Smooth muscle cell (in vitro differentiated cells): ENCODE measurements around the gene ADD2. TPM values are rescaled to one million over a fixed set of nuclear protein-coding genes. Genes with fewer than 3 reads are reported as not detected.

Experiments
- DNase-seq: peaks from one replicate; lab custom pipeline; 2025; ENCODE audit not compliant: unreplicated experiment; lab: John Stamatoyannopoulos, UW
- H2AFZ ChIP-seq: fragments of 200-600 bp; sonication (generic); 2 replicates; pipeline ENCODE4 v1.6.0; 2016; ENCODE audit warnings: antibody characterized with exemption, low read depth, mild to moderate bottlenecking
- H3F3A ChIP-seq: fragments of 200-600 bp; sonication (generic); 2 replicates; pipeline ENCODE4 v1.6.0; 2017; ENCODE audit warnings: antibody characterized with exemption, low read depth
- H3K27ac ChIP-seq: fragments of 200-600 bp; sonication (generic); 2 replicates; pipeline ENCODE4 v1.5.1; 2016; ENCODE audit warnings: low read depth, mild to moderate bottlenecking
- H3K27me3 ChIP-seq: fragments of 200-600 bp; sonication (generic); 2 replicates; pipeline ENCODE4 v1.6.1; 2016; ENCODE audit warnings: low read depth, mild to moderate bottlenecking
- H3K36me3 ChIP-seq: fragments of 200-600 bp; sonication (generic); 2 replicates; pipeline ENCODE4 v1.5.1; 2016; ENCODE audit warnings: low read depth
- H3K4me1 ChIP-seq: fragments of 200-600 bp; sonication (generic); 2 replicates; pipeline ENCODE4 v1.5.1; 2016; ENCODE audit warnings: low read depth
- H3K4me2 ChIP-seq: fragments of 200-600 bp; sonication (generic); 2 replicates; pipeline ENCODE4 v1.6.0; 2016; ENCODE audit warnings: mild to moderate bottlenecking
- H3K4me3 ChIP-seq: fragments of 200-600 bp; sonication (generic); 2 replicates; pipeline ENCODE4 v1.5.1; 2016; ENCODE audit warnings: mild to moderate bottlenecking
- H3K79me2 ChIP-seq: fragments of 200-600 bp; sonication (generic); 2 replicates; pipeline ENCODE4 v1.6.0; 2016; ENCODE audit warnings: low read depth, mild to moderate bottlenecking
- H3K9ac ChIP-seq: fragments of 200-600 bp; sonication (generic); 2 replicates; pipeline ENCODE4 v1.6.0; 2016; ENCODE audit warnings: low read depth
- H3K9me3 ChIP-seq: fragments of 200-600 bp; sonication (generic); replicated peaks from 2 replicates; pipeline ENCODE4 v1.5.1; 2016; ENCODE audit warnings: low read depth
- H4K20me1 ChIP-seq: fragments of 200-600 bp; sonication (generic); 2 replicates; pipeline ENCODE4 v1.6.0; 2016; ENCODE audit warnings: low read depth
- CTCF ChIP-seq: fragments of 200-600 bp; sonication (generic); IDR thresholded peaks from 2 replicates; pipeline ENCODE4 v1.5.1; 2017; ENCODE audit warnings: borderline replicate concordance, mild to moderate bottlenecking, antibody characterized with exemption; ENCODE audit not compliant: insufficient read depth, poor library complexity, severe bottlenecking
- WGBS: methylation state at CpG from one replicate; pipeline ENCODE4 v1.1.7; 2016; ENCODE audit warnings: low lambda C conversion rate; 5-methylcytosine and 5-hydroxymethylcytosine counted together
- polyA plus RNA-seq: library from polyadenylated mRNA; unstranded; fragments of >200 nt; fragmentation: Nextera tagmentation; extraction: Ambion mirVana; gene quantifications from 2 replicates; pipeline ENCODE4 v1.2.1, GENCODE V29; 2016
- total RNA-seq: library from RNA; depleted of rRNA; stranded (reverse); fragments of >200 nt; gene quantifications from 2 replicates; pipeline ENCODE4 v1.2.3, GENCODE V29; 2014

The ADD2 gene
- total and polyA plus RNA-seq, 2 experiments from 2014 or later = 4.3 to 7.1 TPM

DNA sequence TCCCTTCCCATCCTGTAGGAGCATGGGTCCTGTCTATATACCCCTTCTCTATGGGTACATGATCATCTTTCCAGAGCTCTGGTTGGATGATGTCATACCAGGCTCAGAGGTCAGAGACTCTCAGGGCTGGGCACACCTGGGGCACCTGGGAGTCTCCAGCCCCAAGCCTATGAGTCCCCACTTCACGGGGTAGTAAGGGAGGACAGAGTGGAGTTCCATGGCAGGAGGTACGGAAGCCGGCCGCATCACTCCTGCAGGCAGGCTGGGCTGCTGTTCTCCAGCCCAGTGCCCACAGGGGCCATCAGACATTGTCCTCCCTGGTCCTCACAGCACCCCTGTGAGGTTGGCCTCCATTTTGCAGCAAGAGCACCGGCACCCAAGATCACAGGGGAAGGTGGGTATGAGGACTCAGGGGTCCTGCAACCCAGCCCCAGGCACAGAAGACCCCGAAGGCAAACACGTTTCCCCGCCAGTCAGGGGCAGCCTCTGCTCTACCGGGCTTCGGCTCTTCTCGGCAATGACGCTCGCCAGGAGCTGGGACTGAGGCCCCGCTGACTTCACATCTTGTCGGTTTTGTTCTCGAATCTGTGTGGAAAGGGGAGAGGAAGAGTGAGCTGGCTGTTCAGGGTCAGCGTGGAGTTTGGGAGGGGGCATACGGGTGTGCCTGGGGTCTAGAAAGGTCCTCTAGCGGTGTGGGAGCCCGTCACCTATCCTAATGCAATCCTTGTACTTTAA lies 91.5 kb downstream of the ADD2 start:
- no peak overlapping the region for H3K27ac ChIP-seq
- no peak for DNase-seq
- no peak overlapping the region for H3K4me3 ChIP-seq
- H3K4me2 ChIP-seq = no peak overlapping the region
- no peaks in the 10 kb centered on the region for H3K9me3 ChIP-seq
- no peak for TF ChIP-seq CTCF
- WGBS = 97% methylated on average over 20 of the region's 20 CpGs
- no peak overlapping the region for H3K9ac ChIP-seq
- no peaks in the 10 kb centered on the region for H3F3A ChIP-seq
- H2AFZ ChIP-seq = no peak overlapping the region
- no peaks in the 10 kb centered on the region for H4K20me1 ChIP-seq
- H3K79me2 ChIP-seq = no peaks in the 10 kb centered on the region
- H3K27me3 ChIP-seq = no peaks in the 10 kb centered on the region
- no peaks in the 10 kb centered on the region for H3K36me3 ChIP-seq
- no peaks in the 10 kb centered on the region for H3K4me1 ChIP-seq

DNA sequence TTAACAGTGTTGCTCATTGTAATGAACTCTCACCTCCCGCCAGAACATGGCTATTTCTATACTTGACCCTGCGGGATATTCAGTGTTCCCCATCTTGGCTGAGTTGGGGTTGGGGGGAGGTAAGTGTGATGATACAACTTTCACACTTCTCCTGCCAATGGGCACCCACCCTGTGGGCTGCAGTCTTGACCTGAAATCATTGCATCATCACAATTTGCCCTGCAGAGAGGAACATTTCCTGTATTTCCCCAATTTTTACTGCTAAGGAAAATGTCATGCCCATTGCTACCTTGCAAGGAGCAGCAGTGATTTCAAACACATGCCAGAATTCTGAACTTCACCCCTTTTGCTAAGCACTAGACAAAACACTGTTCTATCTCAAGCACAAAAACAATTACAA lies 92.1 kb downstream of the ADD2 start:
- 100% methylated on average over 2 of the region's 2 CpGs for WGBS
- no peak for TF ChIP-seq CTCF

GRCh38 chr2:70674636-70675430 lies 93.2 kb downstream of the ADD2 start:
- Histone ChIP-seq H3K79me2 (no peaks in the 10 kb centered on the region), H3K9me3 (no peaks in the 10 kb centered on the region), H3K36me3 (no peaks in the 10 kb centered on the region), H3K4me1 (no peaks in the 10 kb centered on the region), H3F3A (no peaks in the 10 kb centered on the region), H4K20me1 (no peaks in the 10 kb centered on the region), H3K4me3 (no peak overlapping the region), H3K4me2 (no peak overlapping the region), H3K27ac (no peak overlapping the region), H3K27me3 (no peaks in the 10 kb centered on the region), H3K9ac (no peak overlapping the region), H2AFZ (no peak overlapping the region)
- no peak for DNase-seq
- TF ChIP-seq CTCF = no peak
- WGBS = 98% methylated on average over 11 of the region's 11 CpGs

More for the DNA sequence above, 92.1 kb downstream of the ADD2 start:
- H3K4me1 ChIP-seq = no peaks in the 10 kb centered on the region
- no peaks in the 10 kb centered on the region for H3K9me3 ChIP-seq
- no peak overlapping the region for H3K4me2 ChIP-seq
- no peaks in the 10 kb centered on the region for H3F3A ChIP-seq
- H2AFZ ChIP-seq = no peak overlapping the region
- H3K36me3 ChIP-seq = no peaks in the 10 kb centered on the region
- no peak overlapping the region for H3K4me3 ChIP-seq
- H4K20me1 ChIP-seq = no peaks in the 10 kb centered on the region
- no peaks in the 10 kb centered on the region for H3K27me3 ChIP-seq
- no peaks in the 10 kb centered on the region for H3K79me2 ChIP-seq
- no peak for DNase-seq
- no peak overlapping the region for H3K27ac ChIP-seq
- no peak overlapping the region for H3K9ac ChIP-seq
